Measurements from ENCODE around the gene RNF38.

Gene RNF38

DNA sequence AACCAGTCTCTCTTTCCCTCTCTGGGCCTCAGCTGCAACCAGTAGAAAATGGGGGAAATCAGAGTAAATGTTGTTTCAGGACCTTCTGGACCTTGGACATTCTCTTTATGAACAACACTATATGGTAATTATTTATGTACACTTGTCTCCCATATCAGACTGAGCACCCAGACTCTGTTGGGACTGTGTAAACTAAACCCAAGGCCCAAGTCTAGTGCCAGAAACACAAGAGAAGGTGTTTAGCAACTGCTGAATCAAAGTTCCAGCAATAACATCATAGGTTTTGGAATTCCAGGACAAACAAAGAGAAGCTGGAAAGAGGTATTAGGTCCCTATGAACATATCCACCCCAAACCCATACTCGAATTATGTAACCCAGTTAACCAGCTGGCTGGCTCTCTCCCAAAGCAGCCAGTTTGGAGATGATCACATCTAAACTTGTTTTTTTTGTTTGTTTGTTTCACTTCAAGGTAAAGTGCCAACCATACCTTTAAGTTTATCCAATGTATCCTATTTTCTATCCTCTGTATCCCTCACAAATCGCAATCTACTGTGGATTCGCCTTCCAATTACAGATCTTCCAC is 1.9 kb upstream of the RNF38 start:
- H3K4ac ChIP-seq (ENCODE audit: low read depth in 1 of 2, low read length in 2 of 2) = no peak overlapping the region
- no peak overlapping the region for H2BK15ac ChIP-seq (ENCODE audit: low read depth, poor library complexity, severe bottlenecking)
- no peak overlapping the region for H4K91ac ChIP-seq (ENCODE audit: low read length)
- H3K4me2 ChIP-seq (ENCODE audit: low read length, poor library complexity, severe bottlenecking) = no peak overlapping the region
- 92% methylated on average over 3 of the region's 3 CpGs for WGBS
- no peak overlapping the region for H3K23ac ChIP-seq (ENCODE audit: low read length in 2 of 2)
- H3K18ac ChIP-seq (ENCODE audit: low read depth in 1 of 2, low read length in 2 of 2) = no peak overlapping the region
- no peak for DNase-seq
- H2BK12ac ChIP-seq (ENCODE audit: low read length in 2 of 2) = no peak overlapping the region
- H3K79me1 ChIP-seq (replicated peaks; ENCODE audit: low read length, poor library complexity, severe bottlenecking) = peaks cover 18% of the 10 kb centered on the region
- H2AK5ac ChIP-seq (ENCODE audit: low read length, severe bottlenecking) = peak overlapping the region; percentile 48
- peaks cover 0 to 3% of the 10 kb centered on the region in 2 experiments for H3K36me3 ChIP-seq (ENCODE audit: control insufficient read depth in 1 of 2, insufficient read depth in 2 of 2, low read depth in 1 of 2, low read length in 2 of 2)
- no peaks in the 10 kb centered on the region for H3K9me3 ChIP-seq (ENCODE audit: control insufficient read depth, low read length)
- peaks cover 1% of the 10 kb centered on the region for H3K4me1 ChIP-seq (ENCODE audit: control insufficient read depth, insufficient read depth, low read depth, low read length)
- H3K4me3 ChIP-seq (ENCODE audit: insufficient read depth in 1 of 2, low read depth in 1 of 2, low read length in 2 of 2) = peak overlapping the region in 1 of 2 experiments; percentile 82
- H2BK120ac ChIP-seq (ENCODE audit: low read depth, low read length) = no peak overlapping the region
- H3K27ac ChIP-seq (ENCODE audit: low read length, poor library complexity, severe bottlenecking) = no peak overlapping the region
- H2BK5ac ChIP-seq (ENCODE audit: low read depth, low read length, poor library complexity, severe bottlenecking) = no peak overlapping the region
- H3K14ac ChIP-seq (ENCODE audit: low read length in 2 of 2) = no peak overlapping the region
- H2AFZ ChIP-seq (ENCODE audit: low read depth, low read length) = no peak overlapping the region
- H3K9ac ChIP-seq (ENCODE audit: low read length) = peak overlapping the region; percentile 89
- no peaks in the 10 kb centered on the region for H3K27me3 ChIP-seq (ENCODE audit: control insufficient read depth in 1 of 2, insufficient read depth in 1 of 2, low read length in 2 of 2)
- no peak overlapping the region for H4K8ac ChIP-seq (ENCODE audit: low read length)

GRCh38 chr9:36401164-36401740 is 1.2 kb upstream of the RNF38 start:
- H3K79me1 ChIP-seq (replicated peaks; ENCODE audit: low read length, poor library complexity, severe bottlenecking) = peaks cover 16% of the 10 kb centered on the region
- no peaks in the 10 kb centered on the region for H3K27me3 ChIP-seq (ENCODE audit: control insufficient read depth in 1 of 2, insufficient read depth in 1 of 2, low read length in 2 of 2)
- peak overlapping the region; percentile 92 to 96 for H3K4me3 ChIP-seq (ENCODE audit: insufficient read depth in 1 of 2, low read depth in 1 of 2, low read length in 2 of 2)
- H3K4me1 ChIP-seq (ENCODE audit: control insufficient read depth, insufficient read depth, low read depth, low read length) = peaks cover 2% of the 10 kb centered on the region
- H3K14ac ChIP-seq (ENCODE audit: low read length in 2 of 2) = peak overlapping the region in 1 of 2 experiments; percentile 93
- H2BK12ac ChIP-seq (ENCODE audit: low read length in 2 of 2) = no peak overlapping the region
- H2BK15ac ChIP-seq (ENCODE audit: low read depth, poor library complexity, severe bottlenecking) = no peak overlapping the region
- peak overlapping the region in 1 of 2 experiments; percentile 78 for H3K18ac ChIP-seq (ENCODE audit: low read depth in 1 of 2, low read length in 2 of 2)
- peak overlapping the region; percentile 89 for H3K9ac ChIP-seq (ENCODE audit: low read length)
- H2AFZ ChIP-seq (ENCODE audit: low read depth, low read length) = peak overlapping the region; percentile 99
- no peak overlapping the region for H3K23ac ChIP-seq (ENCODE audit: low read length in 2 of 2)
- peak overlapping the region; percentile 90 for H2BK5ac ChIP-seq (ENCODE audit: low read depth, low read length, poor library complexity, severe bottlenecking)
- H4K8ac ChIP-seq (ENCODE audit: low read length) = peak overlapping the region; percentile 98
- H2AK5ac ChIP-seq (ENCODE audit: low read length, severe bottlenecking) = no peak overlapping the region
- peak overlapping the region; percentile 79 to 85 for H3K4ac ChIP-seq (ENCODE audit: low read depth in 1 of 2, low read length in 2 of 2)
- H4K91ac ChIP-seq (ENCODE audit: low read length) = peak overlapping the region; percentile 78
- peak overlapping the region; percentile 39 for H3K4me2 ChIP-seq (ENCODE audit: low read length, poor library complexity, severe bottlenecking)
- DNase-seq = peak; percentile 79
- peaks cover 2 to 3% of the 10 kb centered on the region in 2 experiments for H3K36me3 ChIP-seq (ENCODE audit: control insufficient read depth in 1 of 2, insufficient read depth in 2 of 2, low read depth in 1 of 2, low read length in 2 of 2)
- 4% methylated on average over 30 of the region's 33 CpGs for WGBS
- H3K27ac ChIP-seq (ENCODE audit: low read length, poor library complexity, severe bottlenecking) = peak overlapping the region; percentile 88
- H3K9me3 ChIP-seq (ENCODE audit: control insufficient read depth, low read length) = no peaks in the 10 kb centered on the region
- H2BK120ac ChIP-seq (ENCODE audit: low read depth, low read length) = no peak overlapping the region

DNA sequence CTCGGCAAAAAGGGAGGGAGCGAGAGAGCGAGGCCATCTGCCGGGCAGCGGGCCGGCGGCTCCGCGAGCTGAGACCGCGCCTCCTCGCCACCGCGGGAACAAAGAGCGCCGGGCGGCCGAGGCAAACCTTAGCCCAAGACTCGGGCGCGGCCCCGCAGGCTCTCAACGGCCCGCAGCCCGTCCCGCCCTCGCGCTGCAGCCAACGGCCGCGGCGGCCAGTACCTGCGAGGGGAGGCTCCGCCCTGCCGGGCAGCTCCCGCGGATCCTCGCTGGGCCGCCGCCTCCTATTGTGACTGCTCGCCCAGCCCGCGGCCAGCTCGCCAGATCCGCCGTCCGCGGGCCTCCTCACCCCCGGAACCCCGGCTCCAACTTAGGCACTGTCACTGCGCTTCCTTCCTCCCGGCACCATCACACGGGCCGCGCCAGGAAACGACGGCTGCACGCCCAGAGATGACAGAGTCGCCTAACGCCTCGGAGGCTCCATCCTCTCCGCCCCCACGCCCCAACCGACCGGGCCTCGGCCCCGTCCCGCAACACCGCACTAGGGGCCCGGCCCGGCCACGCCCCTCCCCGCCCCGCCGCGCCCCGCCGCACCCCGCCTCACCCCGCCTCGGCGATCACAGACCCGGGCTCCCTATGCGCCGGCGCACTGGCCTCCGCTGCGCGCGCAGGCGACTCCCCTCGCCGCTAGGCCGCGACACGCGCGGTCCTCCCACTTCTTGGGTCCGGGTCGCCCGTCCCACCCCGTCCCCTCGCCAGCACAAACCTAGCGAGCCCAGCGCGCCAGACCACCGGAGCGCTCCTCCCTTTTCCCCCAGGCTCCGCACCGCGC is 479 bp upstream of the RNF38 start:
- peak overlapping the region; percentile 92 to 96 for H3K4me3 ChIP-seq (ENCODE audit: insufficient read depth in 1 of 2, low read depth in 1 of 2, low read length in 2 of 2)
- H3K36me3 ChIP-seq (ENCODE audit: control insufficient read depth in 1 of 2, insufficient read depth in 2 of 2, low read depth in 1 of 2, low read length in 2 of 2) = peaks cover 3 to 4% of the 10 kb centered on the region in 2 experiments
- H3K4me2 ChIP-seq (ENCODE audit: low read length, poor library complexity, severe bottlenecking) = peak overlapping the region; percentile 92
- DNase-seq = peak; percentile 83
- WGBS = under 1% methylated on average over 71 of the region's 111 CpGs
- peak overlapping the region; percentile 99 for H2AFZ ChIP-seq (ENCODE audit: low read depth, low read length)
- peak overlapping the region; percentile 90 for H3K9ac ChIP-seq (ENCODE audit: low read length)
- peaks cover 12% of the 10 kb centered on the region for H3K79me1 ChIP-seq (replicated peaks; ENCODE audit: low read length, poor library complexity, severe bottlenecking)
- H3K27me3 ChIP-seq (ENCODE audit: control insufficient read depth in 1 of 2, insufficient read depth in 1 of 2, low read length in 2 of 2) = no peaks in the 10 kb centered on the region
- peak overlapping the region; percentile 77 to 95 for H3K18ac ChIP-seq (ENCODE audit: low read depth in 1 of 2, low read length in 2 of 2)
- no peak overlapping the region for H2AK5ac ChIP-seq (ENCODE audit: low read length, severe bottlenecking)
- peak overlapping the region; percentile 68 for H2BK15ac ChIP-seq (ENCODE audit: low read depth, poor library complexity, severe bottlenecking)
- no peak overlapping the region for H2BK12ac ChIP-seq (ENCODE audit: low read length in 2 of 2)
- H3K4ac ChIP-seq (ENCODE audit: low read depth in 1 of 2, low read length in 2 of 2) = peak overlapping the region; percentile 84 to 85
- H3K9me3 ChIP-seq (ENCODE audit: control insufficient read depth, low read length) = no peaks in the 10 kb centered on the region
- H2BK5ac ChIP-seq (ENCODE audit: low read depth, low read length, poor library complexity, severe bottlenecking) = peak overlapping the region; percentile 90
- peaks cover 2% of the 10 kb centered on the region for H3K4me1 ChIP-seq (ENCODE audit: control insufficient read depth, insufficient read depth, low read depth, low read length)
- peak overlapping the region; percentile 27 to 93 for H3K14ac ChIP-seq (ENCODE audit: low read length in 2 of 2)
- peak overlapping the region; percentile 68 for H2BK120ac ChIP-seq (ENCODE audit: low read depth, low read length)
- H3K27ac ChIP-seq (ENCODE audit: low read length, poor library complexity, severe bottlenecking) = peak overlapping the region; percentile 94
- H4K91ac ChIP-seq (ENCODE audit: low read length) = peak overlapping the region; percentile 96
- peak overlapping the region in 1 of 2 experiments; percentile 56 for H3K23ac ChIP-seq (ENCODE audit: low read length in 2 of 2)
- peak overlapping the region; percentile 98 for H4K8ac ChIP-seq (ENCODE audit: low read length)

DNA sequence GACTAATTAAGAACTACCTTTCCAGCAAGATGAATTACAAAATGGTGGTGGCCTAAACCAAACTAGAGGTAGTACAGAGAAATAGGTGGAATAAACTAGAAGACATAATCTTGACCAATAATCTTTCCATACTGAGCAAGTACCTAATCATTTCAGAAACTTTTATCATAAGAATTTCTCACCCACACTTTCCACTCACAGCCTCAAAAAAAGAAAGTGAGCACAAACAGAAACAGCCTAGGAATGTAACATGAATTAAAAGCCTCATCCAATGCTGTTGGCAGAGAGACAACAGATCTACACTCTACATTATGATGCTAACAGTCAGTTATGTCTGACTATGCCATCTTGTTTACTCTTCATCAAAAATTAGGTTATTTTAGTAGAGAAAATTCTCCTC is 1.3 kb downstream of the RNF38 start:
- Histone ChIP-seq H3K4ac (ENCODE audit: low read depth in 1 of 2, low read length in 2 of 2) (no peak overlapping the region), H2AFZ (ENCODE audit: low read depth, low read length) (no peak overlapping the region), H3K14ac (ENCODE audit: low read length in 2 of 2) (no peak overlapping the region), H3K27ac (ENCODE audit: low read length, poor library complexity, severe bottlenecking) (no peak overlapping the region), H3K36me3 (ENCODE audit: control insufficient read depth in 1 of 2, insufficient read depth in 2 of 2, low read depth in 1 of 2, low read length in 2 of 2) (peaks cover 3 to 4% of the 10 kb centered on the region in 2 experiments), H3K4me1 (ENCODE audit: control insufficient read depth, insufficient read depth, low read depth, low read length) (peaks cover 2% of the 10 kb centered on the region), H2BK15ac (ENCODE audit: low read depth, poor library complexity, severe bottlenecking) (no peak overlapping the region), H2BK120ac (ENCODE audit: low read depth, low read length) (no peak overlapping the region), H2AK5ac (ENCODE audit: low read length, severe bottlenecking) (no peak overlapping the region), H2BK12ac (ENCODE audit: low read length in 2 of 2) (no peak overlapping the region), H3K4me3 (ENCODE audit: insufficient read depth in 1 of 2, low read depth in 1 of 2, low read length in 2 of 2) (peak overlapping the region in 1 of 2 experiments; percentile 56), H4K91ac (ENCODE audit: low read length) (no peak overlapping the region), H4K8ac (ENCODE audit: low read length) (no peak overlapping the region), H3K27me3 (ENCODE audit: control insufficient read depth in 1 of 2, insufficient read depth in 1 of 2, low read length in 2 of 2) (no peaks in the 10 kb centered on the region), H2BK5ac (ENCODE audit: low read depth, low read length, poor library complexity, severe bottlenecking) (no peak overlapping the region), H3K79me1 (replicated peaks; ENCODE audit: low read length, poor library complexity, severe bottlenecking) (peaks cover 9% of the 10 kb centered on the region), H3K4me2 (ENCODE audit: low read length, poor library complexity, severe bottlenecking) (no peak overlapping the region), H3K9ac (ENCODE audit: low read length) (peak overlapping the region; percentile 65), H3K23ac (ENCODE audit: low read length in 2 of 2) (no peak overlapping the region), H3K9me3 (ENCODE audit: control insufficient read depth, low read length) (no peaks in the 10 kb centered on the region), H3K18ac (ENCODE audit: low read depth in 1 of 2, low read length in 2 of 2) (no peak overlapping the region)
- peak; percentile 56 for DNase-seq

Measured in mesenchymal stem cell (in vitro differentiated cells and primary cell).